Measurements from ENCODE around the gene EPHB2.
"Not testable (repeated sequence)": the region's sequence is repeated elsewhere in the genome, so short reads cannot be mapped to it uniquely, and the experiment has no call there.

Gene EPHB2

DNA sequence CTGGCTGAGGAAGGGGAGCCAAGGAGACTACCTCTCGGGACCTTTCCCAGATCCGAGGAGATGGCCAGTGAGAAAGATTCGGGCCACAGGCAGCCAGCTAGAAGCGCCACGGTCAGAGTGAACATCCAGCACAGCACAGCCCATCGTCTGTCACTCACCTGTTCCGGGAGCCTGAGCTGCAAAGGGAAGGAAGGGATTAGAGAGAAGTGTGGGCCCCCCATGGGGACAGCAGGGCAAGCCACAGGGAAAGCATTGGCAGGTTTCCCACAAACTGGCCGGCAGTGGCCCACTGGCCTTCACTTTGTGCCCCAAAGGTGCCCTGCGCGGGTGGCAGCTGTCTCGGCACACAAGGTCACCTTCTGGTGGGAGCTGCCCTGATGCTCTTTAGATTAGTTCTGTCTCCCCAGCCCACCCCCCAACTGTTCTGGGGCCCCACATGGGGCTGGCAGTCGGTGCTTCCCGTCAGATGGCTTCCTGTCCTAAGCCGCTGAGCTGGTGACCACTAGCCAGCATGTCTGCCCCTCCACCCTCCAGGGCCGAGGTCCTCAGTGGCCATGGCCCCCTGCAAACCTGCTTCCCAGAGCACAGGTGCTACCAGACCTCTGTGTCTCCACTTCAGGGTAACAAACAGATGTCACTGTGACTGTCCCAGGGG lies 205.3 kb downstream of the EPHB2 start:
- no peak for DNase-seq (ENCODE audit: low spot score)

DNA sequence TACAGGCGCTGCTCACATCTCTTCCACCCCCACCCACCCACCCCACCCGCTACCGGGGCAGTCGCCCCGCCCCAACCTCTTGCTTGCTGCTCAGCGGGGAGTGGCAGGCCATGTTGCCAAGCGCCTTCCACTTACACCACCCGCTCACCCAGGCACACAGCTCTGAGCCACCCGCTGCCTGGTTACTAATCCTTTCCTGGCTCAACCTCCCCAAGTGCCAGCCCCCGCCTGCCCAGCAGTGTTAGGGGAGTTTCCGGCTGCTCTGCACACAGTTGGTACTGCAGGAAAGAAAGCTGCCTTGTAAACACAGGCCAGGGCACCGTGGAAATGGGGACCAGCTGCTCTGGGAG lies 205.8 kb downstream of the EPHB2 start:
- peak; percentile 18 for DNase-seq (ENCODE audit: low spot score)

DNA sequence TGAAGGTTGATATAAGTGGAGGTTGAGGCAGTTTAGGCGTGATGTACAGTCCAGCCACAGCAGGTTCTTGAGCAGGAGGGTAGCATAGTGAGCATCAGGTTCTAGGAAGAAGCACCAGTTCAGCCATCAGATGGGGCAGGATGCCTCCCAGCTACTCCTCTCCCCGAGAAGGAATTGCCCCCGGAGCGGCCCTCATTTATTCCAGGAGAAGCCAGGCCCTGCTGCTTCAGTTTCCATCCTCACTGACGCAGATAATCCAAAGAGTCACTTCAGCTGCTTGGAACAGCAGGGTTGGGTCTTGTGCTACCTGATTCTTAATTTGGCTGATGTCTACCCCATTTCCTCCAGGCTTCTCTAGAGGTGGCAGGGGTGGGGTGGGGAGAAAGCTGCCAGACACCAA lies 207.3 kb downstream of the EPHB2 start:
- DNase-seq (ENCODE audit: low spot score): no peak

DNA sequence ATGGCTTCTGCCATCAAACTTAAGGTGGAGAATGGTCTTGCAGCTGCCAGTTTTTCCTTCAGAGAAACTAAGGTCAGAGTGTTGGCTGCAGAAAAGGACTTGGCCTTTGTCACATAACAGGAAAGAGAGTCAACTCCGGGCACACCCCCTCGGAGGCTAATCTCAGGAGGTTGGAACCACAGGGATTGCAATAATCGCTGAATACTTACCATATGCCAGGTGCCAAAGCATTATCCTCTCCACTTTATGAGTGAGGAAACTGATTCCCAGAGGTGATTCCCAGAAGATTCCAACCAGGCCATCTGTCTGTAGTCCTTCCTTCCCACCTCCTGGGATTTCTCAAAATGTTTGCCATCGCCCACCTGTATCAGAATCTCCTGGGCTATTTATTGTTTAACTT lies 208.0 kb downstream of the EPHB2 start:
- DNase-seq (ENCODE audit: low spot score): no peak

DNA sequence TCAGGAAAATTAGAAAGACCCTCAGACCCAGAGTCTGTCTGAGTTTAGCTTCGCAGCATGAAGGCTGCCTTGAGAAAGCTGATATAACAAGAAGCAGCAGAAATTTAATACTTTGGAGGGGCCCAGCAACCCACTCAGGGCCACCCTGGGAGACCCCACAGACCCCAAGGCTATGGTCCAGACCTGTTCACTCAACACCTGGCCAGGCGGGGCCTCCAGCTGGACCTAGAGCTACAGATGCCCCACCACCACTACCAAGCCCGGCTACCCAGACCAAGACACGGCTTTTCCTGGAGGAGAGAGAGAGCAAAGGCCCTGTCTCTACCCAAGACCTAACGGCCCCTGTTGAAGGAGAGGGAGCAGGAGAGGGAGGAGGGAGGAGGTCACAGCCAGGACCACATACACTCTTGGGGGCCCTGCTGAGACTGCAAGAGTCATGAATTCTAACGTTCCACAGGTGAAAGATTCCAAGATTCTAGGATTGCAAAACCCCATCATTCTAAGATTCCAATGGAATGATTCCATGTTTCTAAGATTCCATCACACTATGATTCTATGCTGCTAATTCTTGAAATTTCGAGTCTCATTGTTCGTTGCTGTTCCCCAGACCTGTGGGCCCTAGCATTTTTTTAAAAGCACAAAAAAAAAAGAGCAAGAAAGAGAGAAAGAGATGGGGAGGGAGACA lies 208.8 kb downstream of the EPHB2 start:
- DNase-seq (ENCODE audit: low spot score): no peak

DNA sequence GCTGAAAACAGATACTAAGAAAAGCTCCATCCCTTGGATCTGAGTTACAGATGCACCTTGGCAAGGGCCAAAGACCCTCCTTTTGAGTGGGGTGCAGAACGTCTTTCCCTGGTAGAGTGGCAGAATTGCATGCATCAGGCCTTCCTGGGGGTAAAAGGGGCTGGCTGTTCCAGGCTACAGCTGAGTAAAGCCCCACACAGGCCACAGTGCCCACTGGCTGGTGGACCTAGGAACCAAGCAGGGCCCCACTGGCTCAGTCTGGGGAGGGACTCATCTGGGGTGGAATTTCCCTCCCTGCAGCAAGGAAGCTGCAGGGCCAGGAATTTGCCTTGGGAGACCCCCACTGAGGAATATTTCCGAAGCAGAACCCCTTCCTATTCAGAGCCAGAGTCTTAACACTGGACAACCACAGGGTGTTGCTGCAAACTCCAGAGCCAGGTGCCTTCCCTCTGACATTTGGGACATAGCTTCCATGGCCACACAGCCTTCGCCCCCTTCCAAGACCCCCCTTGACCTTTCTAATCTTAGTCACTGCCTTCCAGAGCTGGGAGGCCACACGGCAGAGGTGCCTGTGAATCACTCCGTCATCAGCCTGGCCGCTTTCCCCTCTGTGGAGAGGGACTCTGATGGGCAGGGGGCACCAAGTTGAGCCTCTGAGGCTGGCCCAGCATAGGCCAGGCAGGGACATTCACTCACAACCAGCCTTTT lies 209.5 kb downstream of the EPHB2 start:
- DNase-seq (ENCODE audit: low spot score): no peak

DNA sequence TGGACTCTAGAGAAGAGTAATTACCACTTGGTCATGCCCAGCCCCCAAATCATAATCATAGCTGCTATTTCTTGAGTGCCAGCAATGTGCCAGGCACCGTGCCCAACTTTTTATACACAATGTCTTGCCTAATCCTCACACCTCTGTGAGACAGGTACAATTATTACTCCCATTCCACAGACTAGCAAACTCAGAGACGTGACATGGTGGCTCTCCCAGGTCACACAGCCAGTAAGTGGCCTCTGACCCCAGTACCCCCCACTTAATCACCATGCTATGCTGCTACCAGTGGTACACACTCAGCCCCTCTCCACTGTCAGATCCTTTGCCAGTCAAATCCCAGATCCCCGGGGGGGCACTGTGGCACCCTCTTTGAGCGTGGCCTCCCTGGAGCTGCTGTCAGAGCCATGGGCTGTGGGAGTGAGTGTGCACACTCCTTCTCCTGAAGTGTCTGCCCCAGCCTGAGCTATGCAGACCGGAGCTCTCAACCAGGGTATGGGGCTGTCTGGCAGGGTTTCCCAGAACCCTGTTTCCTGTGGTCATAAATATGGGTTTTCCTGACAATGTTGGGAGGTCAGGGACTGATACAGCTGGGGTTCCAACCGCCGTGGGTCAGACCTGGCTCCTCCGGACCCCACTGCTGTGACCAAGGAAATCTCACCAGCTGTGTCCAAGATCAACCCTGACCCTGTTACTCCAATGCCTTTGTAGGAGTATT lies 210.3 kb downstream of the EPHB2 start:
- DNase-seq (ENCODE audit: low spot score): no peak

DNA sequence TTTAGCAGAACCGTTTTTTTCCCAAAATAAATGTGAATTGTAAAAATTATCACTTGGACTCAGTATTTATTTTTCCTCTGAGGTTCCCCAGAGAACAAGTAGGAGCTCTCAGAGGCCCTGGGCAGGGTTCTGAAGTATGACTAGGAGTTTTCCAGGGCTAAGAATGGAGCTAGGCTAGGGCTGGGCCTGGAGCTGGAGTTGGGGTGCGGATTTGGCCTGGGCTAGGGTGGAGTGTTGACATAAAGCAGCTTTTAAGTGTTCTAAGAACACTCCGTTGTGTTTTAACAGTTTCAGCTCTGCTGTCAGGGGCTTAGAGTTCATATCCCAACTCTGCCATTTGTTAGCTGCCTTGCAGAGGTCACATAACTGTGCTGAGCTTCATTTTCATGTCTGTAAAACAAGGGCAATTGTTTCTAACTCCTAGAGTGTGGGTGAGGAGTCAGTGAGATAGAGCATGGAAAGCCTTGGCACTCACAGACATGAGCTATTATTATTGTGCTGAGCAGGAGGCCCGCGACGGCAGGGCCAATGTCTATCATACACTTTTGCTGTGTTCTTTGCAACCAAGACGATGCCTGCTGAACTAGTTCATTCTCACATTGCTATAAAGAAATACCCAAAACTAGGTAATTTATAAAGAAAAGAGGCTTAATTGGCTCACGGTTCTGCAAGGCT lies 210.9 kb downstream of the EPHB2 start:
- no peak for DNase-seq (ENCODE audit: low spot score)

DNA sequence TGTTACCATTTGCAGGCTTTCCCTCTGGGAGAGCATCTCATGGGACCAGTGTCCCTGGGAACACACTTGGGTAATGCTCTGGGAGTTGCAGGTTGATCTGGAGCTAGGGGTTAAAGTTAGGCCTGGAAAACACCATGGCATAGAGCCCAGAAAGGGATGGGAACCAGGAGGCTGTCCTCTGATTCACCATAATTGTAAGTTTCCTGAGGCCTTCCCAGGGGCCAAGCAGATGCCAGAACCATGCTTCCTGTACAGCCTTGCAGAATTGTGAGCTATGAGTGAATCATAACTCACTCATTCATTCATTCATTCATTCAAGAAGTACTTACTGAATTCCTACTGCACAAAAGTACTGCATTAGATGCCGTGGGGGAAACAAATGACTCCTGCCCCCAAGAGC lies 212.0 kb downstream of the EPHB2 start:
- DNase-seq (ENCODE audit: low spot score): no peak

DNA sequence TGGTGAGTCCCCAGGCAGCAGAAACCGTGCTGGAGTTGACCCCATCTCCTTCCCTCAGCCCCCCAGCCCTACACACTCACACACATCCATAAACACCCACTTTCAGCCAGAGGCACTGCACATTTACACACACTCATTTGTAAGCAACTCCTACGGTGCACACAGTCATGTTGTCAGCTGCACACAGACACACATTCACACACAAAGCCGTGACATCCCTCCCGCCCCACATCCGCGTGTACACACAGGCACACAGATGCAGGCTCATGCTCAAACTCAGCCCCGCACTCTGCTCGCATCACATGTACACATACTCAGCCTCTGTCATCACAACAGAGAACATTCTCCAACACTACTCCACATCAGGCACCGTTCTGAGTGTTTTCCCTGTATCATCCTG lies 214.5 kb downstream of the EPHB2 start:
- no peak for DNase-seq (ENCODE audit: low spot score)

DNA sequence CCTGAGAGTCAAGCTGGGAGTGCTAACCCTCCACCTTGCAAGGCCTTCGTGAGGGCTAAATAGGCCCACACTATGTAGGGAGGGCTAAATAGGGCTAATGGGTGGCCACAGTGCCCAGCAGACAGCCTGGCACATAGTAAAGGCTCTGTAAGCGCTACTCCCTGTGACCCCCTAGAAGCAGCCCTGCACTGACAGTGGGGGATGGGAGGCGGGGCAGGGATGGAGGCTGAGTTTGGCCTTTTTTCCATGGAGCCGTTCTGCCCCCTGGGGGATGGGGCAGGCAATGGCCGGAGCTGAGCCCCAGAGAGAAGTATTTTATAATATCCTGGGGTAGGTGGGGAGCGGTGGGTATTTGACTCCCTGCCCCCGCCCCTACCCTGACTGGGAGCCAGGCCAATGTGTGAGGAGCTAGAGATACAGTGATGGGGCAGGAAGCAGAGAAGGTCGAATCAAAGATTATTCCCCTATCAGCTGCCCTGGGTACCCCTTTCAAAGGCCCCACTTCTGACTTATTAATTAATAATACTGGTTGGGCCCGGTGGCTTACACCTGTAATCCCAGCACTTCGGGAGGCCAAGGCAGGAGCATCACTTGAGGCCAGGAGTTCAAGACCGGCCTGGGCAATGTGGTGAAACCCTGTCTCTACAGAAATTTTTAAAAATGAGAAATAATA lies 219.7 kb downstream of the EPHB2 start:
- peak; percentile 19 for DNase-seq (ENCODE audit: low spot score)

DNA sequence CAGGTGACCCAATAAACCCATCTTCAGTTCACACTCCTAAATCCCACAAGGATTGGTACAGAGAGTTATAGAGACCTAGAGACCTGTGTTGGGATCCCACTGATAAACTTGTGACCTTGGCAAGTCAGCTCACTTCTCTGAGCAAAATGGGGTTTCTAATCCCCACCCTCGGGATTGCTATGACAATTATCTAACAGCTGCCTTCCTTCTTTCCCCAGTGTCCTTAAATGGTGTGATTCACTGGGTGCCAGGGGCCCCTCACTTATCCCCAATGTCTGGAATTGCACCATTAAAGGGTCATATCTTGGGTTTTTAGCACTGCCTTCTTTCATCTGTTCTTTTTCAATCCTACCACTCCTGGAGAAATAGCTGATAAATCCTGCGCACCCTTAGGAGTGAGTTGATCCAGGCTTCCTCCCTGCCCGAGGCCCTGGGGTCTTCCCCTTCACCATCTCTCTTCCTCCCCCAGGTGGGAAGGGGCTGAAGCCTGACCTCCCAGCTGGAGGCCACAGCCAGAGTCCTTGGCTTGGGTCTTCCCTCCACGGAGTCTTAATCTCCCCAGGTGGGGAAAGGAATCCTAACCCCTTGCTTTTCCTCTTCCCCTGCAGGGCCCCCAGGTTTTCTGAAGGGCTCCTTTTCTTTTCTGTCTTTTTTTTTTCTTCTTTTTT lies 222.3 kb downstream of the EPHB2 start:
- DNase-seq (ENCODE audit: low spot score): no peak

DNA sequence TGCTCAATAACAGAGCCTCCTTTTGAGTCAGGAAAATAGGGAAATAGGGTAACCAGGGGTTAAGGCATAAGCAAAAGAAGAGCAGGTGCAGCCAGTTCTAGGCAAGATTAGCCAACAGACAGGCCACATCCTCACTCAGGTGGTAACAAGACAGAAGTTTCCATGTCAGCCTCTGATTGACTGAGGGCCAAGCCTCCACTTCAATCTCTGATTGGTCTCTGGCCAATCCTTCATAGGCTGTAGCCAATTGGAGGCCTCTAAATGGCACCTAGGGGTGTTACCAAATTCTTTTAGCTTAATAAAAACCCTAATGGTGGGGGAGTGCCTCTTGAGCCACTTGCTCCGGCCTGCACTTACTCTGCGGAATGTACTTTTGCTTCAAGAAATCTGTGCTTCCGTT lies 224.8 kb downstream of the EPHB2 start:
- DNase-seq (ENCODE audit: low spot score): no peak

DNA sequence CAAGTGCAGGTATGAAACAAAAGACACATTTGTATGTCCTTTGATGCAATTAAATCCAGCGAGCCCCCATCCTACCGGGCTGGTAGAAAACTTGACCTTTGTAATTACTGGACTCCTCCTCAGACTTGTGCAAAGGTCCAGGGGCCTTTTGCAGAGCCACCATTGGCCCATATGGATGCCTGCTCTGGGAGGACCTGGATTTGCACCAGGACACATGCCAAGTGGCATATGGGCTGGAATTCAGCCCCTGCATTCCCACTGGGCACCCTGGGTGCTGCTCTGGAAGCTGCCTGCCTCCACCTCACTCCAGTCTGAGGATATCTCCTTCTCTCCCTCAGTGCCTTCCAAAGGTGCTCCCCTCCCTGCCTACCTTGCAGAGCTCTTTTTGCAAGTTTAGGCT lies 226.0 kb downstream of the EPHB2 start:
- DNase-seq (ENCODE audit: low spot score): no peak

DNA sequence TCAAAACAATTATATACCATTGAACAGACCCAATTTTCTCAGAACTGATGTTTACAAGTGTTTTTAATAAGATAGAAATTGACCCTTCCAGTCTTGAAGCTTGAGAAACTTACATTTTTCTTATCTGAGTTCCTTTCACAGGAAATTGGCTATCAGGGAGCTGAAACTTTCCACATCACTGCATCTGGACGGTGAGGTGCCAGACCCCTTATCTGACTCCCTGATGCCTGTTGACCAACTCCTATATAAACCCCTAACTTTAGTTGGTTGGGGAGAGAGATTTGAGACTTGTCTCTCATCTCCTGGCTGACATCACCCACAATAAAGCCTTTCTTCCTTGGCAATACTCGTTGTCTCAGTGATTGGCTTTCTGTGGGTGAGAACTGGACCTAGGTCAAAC lies 230.6 kb downstream of the EPHB2 start:
- DNase-seq (ENCODE audit: low spot score): no peak

DNA sequence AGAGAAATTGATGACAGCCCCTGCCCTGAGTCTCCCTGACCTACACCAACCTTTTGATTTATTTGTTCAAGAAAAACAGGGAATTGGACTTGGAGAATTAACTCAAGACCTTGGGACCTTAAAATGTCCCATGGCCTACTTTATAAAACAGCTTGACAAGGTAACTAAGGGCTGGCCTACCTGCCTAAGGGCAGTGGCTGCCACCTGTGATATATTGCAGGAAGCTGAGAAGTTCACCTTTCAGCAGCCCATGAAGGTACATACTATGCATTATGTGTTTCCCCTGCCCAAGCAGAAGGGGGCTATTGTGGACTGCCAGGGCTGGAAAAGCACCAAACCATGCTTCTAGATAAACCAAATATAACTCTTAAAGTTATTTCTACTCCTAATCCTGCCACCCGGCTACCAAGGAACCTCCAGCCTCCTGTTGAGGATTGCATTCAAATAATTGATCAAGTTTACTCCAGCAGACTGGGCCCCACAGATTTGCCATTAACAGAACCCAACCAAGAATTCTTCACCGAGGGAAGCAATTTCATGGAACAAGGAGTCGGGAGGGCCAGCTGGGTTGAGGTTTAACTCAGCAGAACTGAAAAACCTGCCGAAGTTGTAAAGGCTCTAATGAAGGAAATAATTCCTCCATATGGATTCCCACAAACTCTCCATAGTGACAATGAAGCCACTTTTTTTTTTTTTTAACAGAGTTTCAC lies 233.9 kb downstream of the EPHB2 start:
- DNase-seq (ENCODE audit: low spot score): no peak

DNA sequence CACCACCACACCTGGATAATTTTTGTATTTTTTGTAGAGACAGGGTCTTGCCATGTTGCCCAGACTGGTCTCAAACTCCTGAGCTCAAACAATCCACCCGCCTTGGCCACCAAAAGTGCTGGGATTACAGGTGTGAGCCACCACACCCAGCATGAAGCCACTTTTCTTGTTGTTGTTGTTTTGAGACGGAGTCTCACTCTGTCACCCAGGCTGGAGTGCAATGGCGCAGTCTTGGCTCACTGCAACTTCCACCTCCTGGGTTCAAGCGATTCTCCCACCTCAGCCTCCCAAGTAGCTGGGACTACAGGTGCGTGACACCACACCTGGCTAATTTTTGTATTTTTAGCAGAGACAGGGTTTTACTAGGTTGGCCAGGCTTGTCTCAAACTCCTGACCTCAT lies 234.5 kb downstream of the EPHB2 start:
- DNase-seq (ENCODE audit: low spot score): not testable (repeated sequence)

DNA sequence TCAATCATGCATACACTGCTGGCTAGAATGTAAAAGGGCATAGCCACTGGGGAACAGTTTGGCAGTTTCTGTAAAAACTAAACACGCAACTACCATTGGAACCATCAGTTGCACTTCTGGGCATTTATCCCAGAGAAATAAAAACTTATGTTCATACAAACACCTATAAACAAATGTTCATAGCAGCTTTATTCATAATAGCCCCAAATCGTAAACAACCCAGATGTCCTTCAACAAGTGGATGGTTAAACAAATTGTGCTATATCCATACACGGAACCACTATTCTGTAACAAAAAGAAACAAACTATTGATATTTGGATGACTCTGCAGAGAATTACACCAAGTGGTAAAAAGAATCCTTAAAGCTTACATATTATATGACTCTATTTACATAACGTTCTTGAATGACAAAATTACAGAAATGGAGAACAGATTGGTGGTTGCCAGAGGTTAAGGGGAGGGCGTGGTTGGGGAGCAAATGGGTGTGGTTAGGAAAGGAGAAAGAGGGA lies 239.2 kb downstream of the EPHB2 start:
- no peak for DNase-seq (ENCODE audit: low spot score)

DNA sequence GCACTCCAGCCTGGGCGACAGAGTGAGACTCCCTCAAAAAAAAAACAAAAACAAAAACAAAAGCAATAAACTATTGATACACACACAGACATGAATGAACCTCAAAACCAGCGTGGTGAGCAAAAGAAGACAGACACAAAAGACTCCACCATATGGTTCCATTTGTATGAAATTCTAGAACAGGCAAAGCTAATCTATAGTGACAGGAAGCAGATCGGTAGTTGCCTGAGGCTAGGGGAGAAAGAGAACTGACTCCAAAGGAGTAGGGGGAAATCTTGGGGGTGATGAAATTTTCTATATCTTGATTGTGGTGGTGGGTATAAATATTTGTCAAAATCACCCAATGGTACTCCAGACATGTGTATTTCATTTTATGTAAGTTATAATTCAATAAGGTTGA lies 241.2 kb downstream of the EPHB2 start:
- DNase-seq (ENCODE audit: low spot score): no peak

DNA sequence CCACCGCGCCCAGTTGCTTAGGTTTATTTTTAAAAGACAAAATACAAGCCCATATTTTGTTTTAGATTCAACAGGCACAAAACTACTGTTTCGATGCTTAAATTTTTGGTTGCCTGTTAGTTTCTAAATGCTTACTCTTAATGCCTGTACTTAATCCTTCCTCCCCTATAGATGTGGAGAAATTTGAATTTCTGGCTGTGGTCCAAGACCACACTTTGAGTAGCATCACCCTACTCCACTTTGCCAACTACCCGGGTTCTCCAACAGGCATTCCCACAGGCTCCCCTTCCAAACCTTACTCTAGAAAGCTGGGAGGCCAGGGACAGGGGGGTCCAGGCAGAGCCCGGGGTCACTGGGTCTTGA lies 242.0 kb downstream of the EPHB2 start:
- DNase-seq (ENCODE audit: low spot score): no peak

Data from globus pallidus (tissue), 1 donor.